A549 (cell line): Measurements from ENCODE around the gene DEFB123. TPM values are rescaled to one million over a fixed set of nuclear protein-coding genes. Genes with fewer than 3 reads are reported as not detected.
"Not testable (repeated sequence)": the region's sequence is repeated elsewhere in the genome, so short reads cannot be mapped to it uniquely, and the experiment has no call there.

Experiments used
- ATAC-seq, 2 experiments: fragments of 200-7000 bp in 1 of 2; fragments of >200 bp in 1 of 2; cut with Nextera tagmentation in 1 of 2; cut with Tn5 transposase in 1 of 2; 3 replicates each; pipeline versions ENCODE4 v1.8.0 to v1.9.1; 2018 to 2020; ENCODE audit warnings: mild to moderate bottlenecking in 1 of 2, moderate library complexity in 1 of 2
- CTCF ChIA-PET: fragments of 300-600 bp; sonication (Branson Sonifier 250); formaldehyde crosslinking; extraction: SDS; loops from one replicate; lab custom pipeline; 2021; ENCODE audit warnings: antibody characterized with exemption, inconsistent platforms; lab: Yijun Ruan, JAX
- POLR2A ChIA-PET: fragments of 350-600 bp; formaldehyde crosslinking; extraction: SDS; loops from one replicate; lab custom pipeline; 2021; ENCODE audit warnings: antibody characterized with exemption, inconsistent platforms; lab: Yijun Ruan, JAX
- DNase-seq, 2 experiments: peaks; one replicate each; pipeline versions ENCODE4 v3.0.0 to v3.0.0-alpha.2; 2011 to 2016; ENCODE audit warnings: low read depth in 1 of 2, low spot score in 1 of 2
- FAIRE-seq: peaks from 2 replicates; lab custom pipeline; 2011; peaks lifted over from hg19 to GRCh38; lab: Jason Lieb, UNC
- H3K27ac ChIP-seq, 2 experiments: fragments of >200 bp; sonication (Bioruptor Twin); formaldehyde crosslinking; 3 replicates each; pipeline ENCODE4 v1.5.1; 2016 to 2017
- H3K4me1 ChIP-seq: fragments of >200 bp; sonication (Bioruptor Twin); formaldehyde crosslinking; 3 replicates; pipeline ENCODE4 v1.6.1; 2016
- H3K4me2 ChIP-seq: fragments of >200 bp; sonication (Bioruptor Twin); formaldehyde crosslinking; 3 replicates; pipeline ENCODE4 v1.6.1; 2016
- H3K4me3 ChIP-seq: fragments of >200 bp; sonication (Bioruptor Twin); formaldehyde crosslinking; 3 replicates; pipeline ENCODE4 v1.5.1; 2016
- H3K9me3 ChIP-seq: fragments of >200 bp; sonication (Bioruptor Twin); formaldehyde crosslinking; 3 replicates; pipeline ENCODE4 v1.6.1; 2016
- BHLHE40 ChIP-seq: IDR thresholded peaks from 2 replicates; pipeline ENCODE4 v1.6.1; 2012; ENCODE audit warnings: low read depth, low read length, inconsistent platforms
- CBX2 ChIP-seq: fragments of 200-600 bp; sonication (generic); IDR thresholded peaks from 2 replicates; pipeline ENCODE4 v1.6.1; 2016; ENCODE audit warnings: low read depth, mild to moderate bottlenecking, borderline replicate concordance
- CHD2 ChIP-seq: fragments of 150-350 bp; IDR thresholded peaks from 2 replicates; pipeline ENCODE4 v1.6.1; 2014; ENCODE audit warnings: low read length; ENCODE audit not compliant: partially characterized antibody
- EHF ChIP-seq: fragments of 250-450 bp; sonication (Bioruptor Pico); IDR thresholded peaks from 2 replicates; pipeline ENCODE4 v1.5.0; 2020; ENCODE audit warnings: mild to moderate bottlenecking
- FOSB ChIP-seq: fragments of 250-450 bp; sonication (Bioruptor Pico); IDR thresholded peaks from 2 replicates; pipeline ENCODE4 v1.5.0; 2020; ENCODE audit warnings: mild to moderate bottlenecking, moderate library complexity
- FOSL2 ChIP-seq, 2 experiments: fragments of 450-650 bp in 1 of 2; fragments of >200 bp in 1 of 2; sonication (Bioruptor Twin) in 1 of 2; formaldehyde crosslinking; IDR thresholded peaks; 2 replicates each; pipeline versions ENCODE4 v1.5.0 to v1.6.1; 2016 to 2020; ENCODE audit warnings: mild to moderate bottlenecking in 1 of 2, moderate library complexity in 1 of 2
- FOXS1 ChIP-seq: fragments of 250-450 bp; sonication (Bioruptor Pico); IDR thresholded peaks from 2 replicates; pipeline ENCODE4 v1.5.0; 2020; ENCODE audit warnings: mild to moderate bottlenecking, moderate library complexity
- GATA3 ChIP-seq: IDR thresholded peaks from 2 replicates; pipeline ENCODE4 v1.6.1; 2012; ENCODE audit warnings: borderline replicate concordance
- HDAC2 ChIP-seq: fragments of 200-600 bp; sonication (generic); IDR thresholded peaks from 2 replicates; pipeline ENCODE4 v1.6.1; 2016
- HOXB5 ChIP-seq: fragments of 250-450 bp; sonication (Bioruptor Pico); IDR thresholded peaks from 2 replicates; pipeline ENCODE4 v1.5.0; 2020; ENCODE audit warnings: mild to moderate bottlenecking, moderate library complexity
- JUN ChIP-seq, 2 experiments: fragments of >200 bp; sonication (Bioruptor Twin); formaldehyde crosslinking; IDR thresholded peaks; 2 replicates in 1 of 2; 3 replicates in 1 of 2; pipeline ENCODE4 v1.6.1; 2016 to 2017
- KDM1A ChIP-seq: fragments of 200-600 bp; sonication (generic); IDR thresholded peaks from 2 replicates; pipeline ENCODE4 v1.6.1; 2016; ENCODE audit warnings: low read depth, mild to moderate bottlenecking
- KDM5A ChIP-seq: fragments of 200-600 bp; sonication (generic); IDR thresholded peaks from 2 replicates; pipeline ENCODE4 v1.6.1; 2016; ENCODE audit warnings: antibody characterized with exemption, mild to moderate bottlenecking
- MYC ChIP-seq: IDR thresholded peaks from 2 replicates; pipeline ENCODE4 v1.6.1; 2012; ENCODE audit warnings: mild to moderate bottlenecking, inconsistent platforms, low read length, improper control_type of control experiment, borderline replicate concordance
- NR3C1 ChIP-seq: fragments of >200 bp; sonication (Bioruptor Twin); formaldehyde crosslinking; IDR thresholded peaks from 3 replicates; pipeline ENCODE4 v1.6.1; 2017
- POLR2AphosphoS2 ChIP-seq: conservative IDR thresholded peaks from 2 replicates; pipeline ENCODE4 v1.6.1; 2012; ENCODE audit warnings: low read length, improper control_type of control experiment, inconsistent platforms
- RCOR1 ChIP-seq: fragments of 150-350 bp; IDR thresholded peaks from 2 replicates; pipeline ENCODE4 v1.6.1; 2014; ENCODE audit warnings: antibody characterized with exemption, low read length, low read depth
- RNF2 ChIP-seq: fragments of 200-600 bp; sonication (generic); IDR thresholded peaks from 2 replicates; pipeline ENCODE4 v1.6.1; 2016; ENCODE audit warnings: low read depth, mild to moderate bottlenecking, antibody characterized with exemption, moderate library complexity, borderline replicate concordance
- SMC3 ChIP-seq: fragments of >200 bp; sonication (Bioruptor Twin); formaldehyde crosslinking; IDR thresholded peaks from 3 replicates; pipeline ENCODE4 v1.6.1; 2018; ENCODE audit warnings: inconsistent platforms
- SREBF2 ChIP-seq: fragments of 450-650 bp; IDR thresholded peaks from 2 replicates; pipeline ENCODE4 v1.6.1; 2014; ENCODE audit warnings: mild to moderate bottlenecking, moderate library complexity
- TFCP2L1 ChIP-seq: fragments of 250-450 bp; sonication (Bioruptor Pico); IDR thresholded peaks from 2 replicates; pipeline ENCODE4 v1.5.0; 2021; ENCODE audit warnings: mild to moderate bottlenecking
- ZFP36 ChIP-seq: fragments of 450-650 bp; IDR thresholded peaks from 2 replicates; pipeline ENCODE4 v1.6.1; 2014; ENCODE audit warnings: borderline replicate concordance; ENCODE audit not compliant: partially characterized antibody
- WGBS: methylation state at CpG from one replicate; pipeline ENCODE4 v1.1.6; 2017; ENCODE audit errors: missing lambda C conversion rate; 5-methylcytosine and 5-hydroxymethylcytosine counted together
- polyA plus RNA-seq, 4 experiments: library from polyadenylated mRNA; depleted of rRNA in 3 of 4; stranded (reverse); fragments of >200 nt; fragmentation: RNase III in 1 of 4; extraction: RNeasy Plus Mini Kit Qiagen cat#74134 plus additional on column Dnase treatment in 1 of 4; gene quantifications; 2 replicates in 3 of 4; 3 replicates in 1 of 4; pipeline ENCODE4 v1.2.3, GENCODE V29; 2011 to 2017
- TF ChIP-seq, protein P1 (sequence below): fragments of >200 bp; sonication (Bioruptor Twin); formaldehyde crosslinking; IDR thresholded peaks from 2 replicates; pipeline ENCODE4 v1.6.1; 2016
- TF ChIP-seq, protein P2 (sequence below): IDR thresholded peaks from 2 replicates; pipeline ENCODE4 v1.6.1; 2012
- TF ChIP-seq, protein P3 (sequence below): fragments of 200-600 bp; sonication (generic); IDR thresholded peaks from 2 replicates; pipeline ENCODE4 v1.6.1; 2016; ENCODE audit warnings: antibody characterized with exemption, mild to moderate bottlenecking, moderate library complexity
- TF ChIP-seq, protein P4 (sequence below): fragments of 250-450 bp; sonication (Bioruptor Pico); IDR thresholded peaks from 2 replicates; pipeline ENCODE4 v1.5.0; 2020; ENCODE audit warnings: low read depth, mild to moderate bottlenecking, moderate library complexity
- TF ChIP-seq, protein P5 (sequence below): fragments of 150-350 bp; IDR thresholded peaks from 2 replicates; pipeline ENCODE4 v1.6.1; 2014; ENCODE audit warnings: low read depth, mild to moderate bottlenecking, low read length

The DEFB123 gene
- polyA plus RNA-seq, 2 of the 4 experiments (the other 2 are of a cell fraction) = not detected

DNA sequence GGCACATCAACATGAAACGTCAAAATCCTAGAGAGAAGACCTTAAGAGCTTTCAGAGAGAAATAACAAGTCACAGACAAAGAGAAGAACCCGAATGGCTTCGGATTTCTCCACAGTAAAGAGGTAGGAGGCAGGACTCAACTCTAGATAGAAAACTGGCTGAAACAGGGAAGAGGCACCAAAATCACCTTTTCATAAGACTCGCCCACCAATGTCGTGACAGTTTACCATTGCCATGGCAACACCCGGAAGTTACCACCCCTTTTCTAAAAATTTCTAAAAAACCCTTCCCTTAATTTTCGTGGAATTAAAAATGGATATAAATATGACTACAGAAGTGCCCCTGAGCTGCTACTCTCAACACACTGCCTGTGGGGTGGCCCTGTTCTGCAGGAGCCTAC, 22.1 kb upstream of the DEFB123 start:
- Histone ChIP-seq H3K27ac (no peak overlapping the region), H3K4me2 (no peak overlapping the region), H3K4me1 (no peaks in the 10 kb centered on the region), H3K4me3 (no peak overlapping the region), H3K9me3 (no peaks in the 10 kb centered on the region)
- TF ChIP-seq SMC3 = no peak
- no peak for TF ChIP-seq FOSB
- TF ChIP-seq EHF (CRISPR knock-in tag) = no peak
- no peak for TF ChIP-seq KDM5A
- TF ChIP-seq GATA3 = no peak
- TF ChIP-seq, protein P1, sequence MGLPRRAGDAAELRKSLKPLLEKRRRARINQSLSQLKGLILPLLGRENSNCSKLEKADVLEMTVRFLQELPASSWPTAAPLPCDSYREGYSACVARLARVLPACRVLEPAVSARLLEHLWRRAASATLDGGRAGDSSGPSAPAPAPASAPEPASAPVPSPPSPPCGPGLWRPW = no peak
- TF ChIP-seq, protein P2, sequence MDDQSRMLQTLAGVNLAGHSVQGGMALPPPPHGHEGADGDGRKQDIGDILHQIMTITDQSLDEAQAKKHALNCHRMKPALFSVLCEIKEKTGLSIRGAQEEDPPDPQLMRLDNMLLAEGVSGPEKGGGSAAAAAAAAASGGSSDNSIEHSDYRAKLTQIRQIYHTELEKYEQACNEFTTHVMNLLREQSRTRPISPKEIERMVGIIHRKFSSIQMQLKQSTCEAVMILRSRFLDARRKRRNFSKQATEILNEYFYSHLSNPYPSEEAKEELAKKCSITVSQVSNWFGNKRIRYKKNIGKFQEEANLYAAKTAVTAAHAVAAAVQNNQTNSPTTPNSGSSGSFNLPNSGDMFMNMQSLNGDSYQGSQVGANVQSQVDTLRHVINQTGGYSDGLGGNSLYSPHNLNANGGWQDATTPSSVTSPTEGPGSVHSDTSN = no peak
- TF ChIP-seq FOXS1 (CRISPR knock-in tag) = no peak
- TF ChIP-seq, protein P3, sequence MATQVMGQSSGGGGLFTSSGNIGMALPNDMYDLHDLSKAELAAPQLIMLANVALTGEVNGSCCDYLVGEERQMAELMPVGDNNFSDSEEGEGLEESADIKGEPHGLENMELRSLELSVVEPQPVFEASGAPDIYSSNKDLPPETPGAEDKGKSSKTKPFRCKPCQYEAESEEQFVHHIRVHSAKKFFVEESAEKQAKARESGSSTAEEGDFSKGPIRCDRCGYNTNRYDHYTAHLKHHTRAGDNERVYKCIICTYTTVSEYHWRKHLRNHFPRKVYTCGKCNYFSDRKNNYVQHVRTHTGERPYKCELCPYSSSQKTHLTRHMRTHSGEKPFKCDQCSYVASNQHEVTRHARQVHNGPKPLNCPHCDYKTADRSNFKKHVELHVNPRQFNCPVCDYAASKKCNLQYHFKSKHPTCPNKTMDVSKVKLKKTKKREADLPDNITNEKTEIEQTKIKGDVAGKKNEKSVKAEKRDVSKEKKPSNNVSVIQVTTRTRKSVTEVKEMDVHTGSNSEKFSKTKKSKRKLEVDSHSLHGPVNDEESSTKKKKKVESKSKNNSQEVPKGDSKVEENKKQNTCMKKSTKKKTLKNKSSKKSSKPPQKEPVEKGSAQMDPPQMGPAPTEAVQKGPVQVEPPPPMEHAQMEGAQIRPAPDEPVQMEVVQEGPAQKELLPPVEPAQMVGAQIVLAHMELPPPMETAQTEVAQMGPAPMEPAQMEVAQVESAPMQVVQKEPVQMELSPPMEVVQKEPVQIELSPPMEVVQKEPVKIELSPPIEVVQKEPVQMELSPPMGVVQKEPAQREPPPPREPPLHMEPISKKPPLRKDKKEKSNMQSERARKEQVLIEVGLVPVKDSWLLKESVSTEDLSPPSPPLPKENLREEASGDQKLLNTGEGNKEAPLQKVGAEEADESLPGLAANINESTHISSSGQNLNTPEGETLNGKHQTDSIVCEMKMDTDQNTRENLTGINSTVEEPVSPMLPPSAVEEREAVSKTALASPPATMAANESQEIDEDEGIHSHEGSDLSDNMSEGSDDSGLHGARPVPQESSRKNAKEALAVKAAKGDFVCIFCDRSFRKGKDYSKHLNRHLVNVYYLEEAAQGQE = no peak
- TF ChIP-seq RNF2 = no peak
- no peak for TF ChIP-seq BHLHE40
- TF ChIP-seq, protein P4, sequence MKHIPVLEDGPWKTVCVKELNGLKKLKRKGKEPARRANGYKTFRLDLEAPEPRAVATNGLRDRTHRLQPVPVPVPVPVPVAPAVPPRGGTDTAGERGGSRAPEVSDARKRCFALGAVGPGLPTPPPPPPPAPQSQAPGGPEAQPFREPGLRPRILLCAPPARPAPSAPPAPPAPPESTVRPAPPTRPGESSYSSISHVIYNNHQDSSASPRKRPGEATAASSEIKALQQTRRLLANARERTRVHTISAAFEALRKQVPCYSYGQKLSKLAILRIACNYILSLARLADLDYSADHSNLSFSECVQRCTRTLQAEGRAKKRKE (CRISPR knock-in tag) = no peak
- no peak for TF ChIP-seq JUN (IDR thresholded peaks at IDR 0.05)
- TF ChIP-seq CHD2 = no peak
- TF ChIP-seq NR3C1 = no peak
- TF ChIP-seq SREBF2 = no peak
- TF ChIP-seq POLR2AphosphoS2 = no peak
- POLR2A ChIA-PET = no interaction called here
- CTCF ChIA-PET = no interaction called here
- DNase-seq (no peak), ATAC-seq (no peak), FAIRE-seq (no peak)
- WGBS = 40% methylated on average over 7 of the region's 7 CpGs

GRCh38 chr20:31425797-31426196, 14.6 kb upstream of the DEFB123 start:
- TF ChIP-seq TFCP2L1 (CRISPR knock-in tag) (no peak), RCOR1 (no peak), FOSB (no peak), BHLHE40 (no peak), ZFP36 (no peak), MYC (no peak), HDAC2 (no peak), KDM1A (no peak), CBX2 (no peak), EHF (CRISPR knock-in tag) (no peak), FOSL2 (IDR thresholded peaks at IDR 0.05) (no peak), FOSL2 (CRISPR knock-in tag; IDR thresholded peaks at IDR 0.05) (no peak), SREBF2 (no peak), KDM5A (no peak), HOXB5 (CRISPR knock-in tag) (no peak), SMC3 (no peak)
- TF ChIP-seq, protein P4 (CRISPR knock-in tag) = no peak
- TF ChIP-seq, protein P5, sequence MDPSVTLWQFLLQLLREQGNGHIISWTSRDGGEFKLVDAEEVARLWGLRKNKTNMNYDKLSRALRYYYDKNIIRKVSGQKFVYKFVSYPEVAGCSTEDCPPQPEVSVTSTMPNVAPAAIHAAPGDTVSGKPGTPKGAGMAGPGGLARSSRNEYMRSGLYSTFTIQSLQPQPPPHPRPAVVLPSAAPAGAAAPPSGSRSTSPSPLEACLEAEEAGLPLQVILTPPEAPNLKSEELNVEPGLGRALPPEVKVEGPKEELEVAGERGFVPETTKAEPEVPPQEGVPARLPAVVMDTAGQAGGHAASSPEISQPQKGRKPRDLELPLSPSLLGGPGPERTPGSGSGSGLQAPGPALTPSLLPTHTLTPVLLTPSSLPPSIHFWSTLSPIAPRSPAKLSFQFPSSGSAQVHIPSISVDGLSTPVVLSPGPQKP = no peak
- DNase-seq (no peak), ATAC-seq (no peak), FAIRE-seq (no peak)
- Histone ChIP-seq H3K9me3 (no peaks in the 10 kb centered on the region), H3K4me3 (no peak overlapping the region), H3K27ac (no peak overlapping the region), H3K4me1 (no peaks in the 10 kb centered on the region), H3K4me2 (no peak overlapping the region)
- ChIA-PET CTCF (interaction anchor here (3.7 kb wide), 1 partner anchor 12 kb away, joined by 20 read pairs; no protein-coding TSS in a partner anchor), POLR2A (no interaction called here)

- CTCF ChIA-PET, DNase-seq, H3K27ac ChIP-seq, H3K4me2 ChIP-seq, H3K4me1 ChIP-seq, ATAC-seq, POLR2A ChIA-PET, H3K9me3 ChIP-seq, H3K4me3 ChIP-seq, FAIRE-seq: not testable (repeated sequence)
- 67% methylated on average over 3 of the region's 48 CpGs for WGBS
Observed at GRCh38 chr20:31426891-31427551, 13.4 kb upstream of the DEFB123 start.
